ENCODE results near the gene ALDH5A1. TPM values are rescaled to one million over a fixed set of nuclear protein-coding genes. Genes with fewer than 3 reads are reported as not detected.

Gene ALDH5A1
- polyA plus RNA-seq, 1 donor (not counting 4 experiments of a cell fraction or from before 2014, with no cell fraction given): 0.45 TPM

GRCh38 chr6:24574809-24575208, 80.0 kb downstream of the ALDH5A1 start:
- H3K4me3 ChIP-seq (ENCODE audit: control insufficient read depth in 2 of 3, extremely low read depth in 1 of 3, insufficient read depth in 2 of 3, low read depth in 1 of 3, low read length in 3 of 3): no peak overlapping the region
- dilution Hi-C loops (cut with MboI; ENCODE audit: extremely low pct_ligation_motif_present, low sequenced_read_pairs): no loop called here
- H3K36me3 ChIP-seq (ENCODE audit: control insufficient read depth in 2 of 2, extremely low read depth in 1 of 2, insufficient read depth in 2 of 2, low read length in 2 of 2): no peaks in the 10 kb centered on the region
- H3K9me1 ChIP-seq (ENCODE audit: control insufficient read depth, extremely low read depth, insufficient read depth, low read length): no peaks in the 10 kb centered on the region
- H3K27ac ChIP-seq (ENCODE audit: control insufficient read depth, insufficient read depth, low read length): no peak overlapping the region
- H3K27me3 ChIP-seq (ENCODE audit: control insufficient read depth, extremely low read depth, insufficient read depth, low read length): no peaks in the 10 kb centered on the region
- no peak for FAIRE-seq
- H3K9ac ChIP-seq (ENCODE audit: control insufficient read depth, extremely low read depth, insufficient read depth, low read length): no peak overlapping the region
- no peak overlapping the region for H2AFZ ChIP-seq (ENCODE audit: control insufficient read depth, low read length)
- no peaks in the 10 kb centered on the region for H3K79me2 ChIP-seq (ENCODE audit: control insufficient read depth, insufficient read depth, low read length)
- H3K4me1 ChIP-seq (ENCODE audit: control insufficient read depth, extremely low read depth, insufficient read depth, low read length): no peaks in the 10 kb centered on the region
- no peak overlapping the region for H3K4me2 ChIP-seq (ENCODE audit: control insufficient read depth, extremely low read depth, insufficient read depth, low read depth, low read length)
- H4K20me1 ChIP-seq (ENCODE audit: control insufficient read depth, extremely low read depth, insufficient read depth, low read length): no peaks in the 10 kb centered on the region
- peak; percentile 2 for DNase-seq (ENCODE audit: low read depth, low spot score)
- no peak for TF ChIP-seq EZH2 (IDR thresholded peaks at IDR 0.05; ENCODE audit: low read length)
- TF ChIP-seq, protein P1, sequence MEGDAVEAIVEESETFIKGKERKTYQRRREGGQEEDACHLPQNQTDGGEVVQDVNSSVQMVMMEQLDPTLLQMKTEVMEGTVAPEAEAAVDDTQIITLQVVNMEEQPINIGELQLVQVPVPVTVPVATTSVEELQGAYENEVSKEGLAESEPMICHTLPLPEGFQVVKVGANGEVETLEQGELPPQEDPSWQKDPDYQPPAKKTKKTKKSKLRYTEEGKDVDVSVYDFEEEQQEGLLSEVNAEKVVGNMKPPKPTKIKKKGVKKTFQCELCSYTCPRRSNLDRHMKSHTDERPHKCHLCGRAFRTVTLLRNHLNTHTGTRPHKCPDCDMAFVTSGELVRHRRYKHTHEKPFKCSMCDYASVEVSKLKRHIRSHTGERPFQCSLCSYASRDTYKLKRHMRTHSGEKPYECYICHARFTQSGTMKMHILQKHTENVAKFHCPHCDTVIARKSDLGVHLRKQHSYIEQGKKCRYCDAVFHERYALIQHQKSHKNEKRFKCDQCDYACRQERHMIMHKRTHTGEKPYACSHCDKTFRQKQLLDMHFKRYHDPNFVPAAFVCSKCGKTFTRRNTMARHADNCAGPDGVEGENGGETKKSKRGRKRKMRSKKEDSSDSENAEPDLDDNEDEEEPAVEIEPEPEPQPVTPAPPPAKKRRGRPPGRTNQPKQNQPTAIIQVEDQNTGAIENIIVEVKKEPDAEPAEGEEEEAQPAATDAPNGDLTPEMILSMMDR (optimal IDR thresholded peaks at IDR 0.05 in 1 of 3, IDR thresholded peaks at IDR 0.05 in 1 of 3, conservative IDR thresholded peaks at IDR 0.05 in 1 of 3; ENCODE audit: extremely low read depth in 1 of 3, insufficient read depth in 2 of 3, low read length in 3 of 3): no peak
- no peaks in the 10 kb centered on the region for H3K9me3 ChIP-seq (ENCODE audit: control insufficient read depth, low read depth, low read length)

- Histone ChIP-seq H3K27ac (ENCODE audit: control insufficient read depth, insufficient read depth, low read length) (no peak overlapping the region), H3K4me2 (ENCODE audit: control insufficient read depth, extremely low read depth, insufficient read depth, low read depth, low read length) (no peak overlapping the region), H4K20me1 (ENCODE audit: control insufficient read depth, extremely low read depth, insufficient read depth, low read length) (no peaks in the 10 kb centered on the region), H3K36me3 (ENCODE audit: control insufficient read depth in 2 of 2, extremely low read depth in 1 of 2, insufficient read depth in 2 of 2, low read length in 2 of 2) (no peaks in the 10 kb centered on the region), H3K4me1 (ENCODE audit: control insufficient read depth, extremely low read depth, insufficient read depth, low read length) (no peaks in the 10 kb centered on the region), H3K9me1 (ENCODE audit: control insufficient read depth, extremely low read depth, insufficient read depth, low read length) (no peaks in the 10 kb centered on the region), H3K9me3 (ENCODE audit: control insufficient read depth, low read depth, low read length) (no peaks in the 10 kb centered on the region), H3K4me3 (ENCODE audit: control insufficient read depth in 2 of 3, extremely low read depth in 1 of 3, insufficient read depth in 2 of 3, low read depth in 1 of 3, low read length in 3 of 3) (no peak overlapping the region), H3K9ac (ENCODE audit: control insufficient read depth, extremely low read depth, insufficient read depth, low read length) (no peak overlapping the region), H2AFZ (ENCODE audit: control insufficient read depth, low read length) (no peak overlapping the region), H3K79me2 (ENCODE audit: control insufficient read depth, insufficient read depth, low read length) (no peaks in the 10 kb centered on the region), H3K27me3 (ENCODE audit: control insufficient read depth, extremely low read depth, insufficient read depth, low read length) (no peaks in the 10 kb centered on the region)
- FAIRE-seq (no peak), DNase-seq (ENCODE audit: low read depth, low spot score) (no peak)
- dilution Hi-C loops (cut with MboI; ENCODE audit: extremely low pct_ligation_motif_present, low sequenced_read_pairs): no loop called here
- TF ChIP-seq, protein P1 (optimal IDR thresholded peaks at IDR 0.05 in 1 of 3, IDR thresholded peaks at IDR 0.05 in 1 of 3, conservative IDR thresholded peaks at IDR 0.05 in 1 of 3; ENCODE audit: extremely low read depth in 1 of 3, insufficient read depth in 2 of 3, low read length in 3 of 3): no peak
- TF ChIP-seq EZH2 (IDR thresholded peaks at IDR 0.05; ENCODE audit: low read length): no peak
These were observed 81.7 kb downstream of the ALDH5A1 start for GRCh38 chr6:24576447-24576846.
